ENCODE results near the gene SLC19A2. TPM values are rescaled to one million over a fixed set of nuclear protein-coding genes. Genes with fewer than 3 reads are reported as not detected.

Gene SLC19A2
- total and polyA plus RNA-seq, 7 donors, result 1.2 to 31.3 (median 21.0) TPM

GRCh38 chr1:169475806-169476387 lies 9.8 kb downstream of the SLC19A2 start:
- Histone ChIP-seq H3K27ac (no peak overlapping the region), H3K27me3 (no peaks in the 10 kb centered on the region), H3K9me3 (no peaks in the 10 kb centered on the region), H3K36me3 (peaks cover 0 to 19% (median 2%) of the 10 kb centered on the region in 4 donors), H3K4me1 (no peaks in the 10 kb centered on the region), H3K4me3 (no peak overlapping the region)
- TF ChIP-seq CTCF (IDR thresholded peaks at IDR 0.05) (no peak), POLR2AphosphoS5 (IDR thresholded peaks at IDR 0.05) (no peak), POLR2A (IDR thresholded peaks at IDR 0.05) (no peak), EP300 (IDR thresholded peaks at IDR 0.05) (no peak)
- intact Hi-C loops (cut with DNase I), result no loop called here
- no peak for DNase-seq
- 87 to 91% methylated on average over 3 of the region's 3 CpGs for WGBS, 2 donors

GRCh38 chr1:169474302-169474995 lies 11.3 kb downstream of the SLC19A2 start:
- Histone ChIP-seq H3K27me3 (no peaks in the 10 kb centered on the region), H3K4me1 (no peaks in the 10 kb centered on the region), H3K4me3 (no peak overlapping the region), H3K9me3 (no peaks in the 10 kb centered on the region), H3K36me3 (peaks cover 0 to 23% (median 2%) of the 10 kb centered on the region in 4 donors), H3K27ac (no peak overlapping the region)
- TF ChIP-seq EP300 (IDR thresholded peaks at IDR 0.05) (no peak), POLR2A (IDR thresholded peaks at IDR 0.05) (no peak), CTCF (IDR thresholded peaks at IDR 0.05) (no peak), POLR2AphosphoS5 (IDR thresholded peaks at IDR 0.05) (no peak)
- WGBS, 2 donors, result 97 to 98% methylated on average over 1 of the region's 1 CpG
- DNase-seq, result no peak
- intact Hi-C loops (cut with DNase I), result no loop called here

GRCh38 chr1:169473347-169473746 lies 12.4 kb downstream of the SLC19A2 start:
- intact Hi-C loops (cut with DNase I), result no loop called here
- H3K4me3 ChIP-seq, result no peak overlapping the region
- no peak overlapping the region for H3K27ac ChIP-seq
- TF ChIP-seq POLR2A (IDR thresholded peaks at IDR 0.05) (no peak), CTCF (IDR thresholded peaks at IDR 0.05) (no peak), POLR2AphosphoS5 (IDR thresholded peaks at IDR 0.05) (no peak), EP300 (IDR thresholded peaks at IDR 0.05) (no peak)
- WGBS, 2 donors, result 87 to 89% methylated on average over 5 of the region's 5 CpGs
- H3K4me1 ChIP-seq, result no peaks in the 10 kb centered on the region
- peaks cover 0 to 27% (median 2%) of the 10 kb centered on the region in 4 donors for H3K36me3 ChIP-seq
- no peak for DNase-seq
- no peaks in the 10 kb centered on the region for H3K27me3 ChIP-seq
- H3K9me3 ChIP-seq, result no peaks in the 10 kb centered on the region

- Histone ChIP-seq H3K36me3 (peaks cover 0 to 32% (median 2%) of the 10 kb centered on the region in 4 donors), H3K4me1 (no peaks in the 10 kb centered on the region), H3K9me3 (no peaks in the 10 kb centered on the region), H3K27me3 (no peaks in the 10 kb centered on the region), H3K27ac (no peak overlapping the region), H3K4me3 (no peak overlapping the region)
- no peak for TF ChIP-seq POLR2A (IDR thresholded peaks at IDR 0.05)
- TF ChIP-seq EP300 (IDR thresholded peaks at IDR 0.05), result no peak
- TF ChIP-seq CTCF (IDR thresholded peaks at IDR 0.05), result no peak
- no peak for TF ChIP-seq POLR2AphosphoS5 (IDR thresholded peaks at IDR 0.05)
- DNase-seq, result no peak
- 94 to 98% methylated on average over 3 of the region's 3 CpGs for WGBS, 2 donors
- intact Hi-C loops (cut with DNase I), result no loop called here
These were observed 13.0 kb downstream of the SLC19A2 start for GRCh38 chr1:169472738-169473137.
